Sigmoid colon (tissue), 4 donors: ENCODE results near the gene ATP6AP1.

Source experiments
- POLR2A ChIP-seq, 2 donors: fragments of 450-650 bp; IDR thresholded peaks; one replicate each; pipeline ENCODE4 v1.6.1; 2016; ENCODE audit warnings: antibody characterized with exemption in 2 of 2, mild to moderate bottlenecking in 2 of 2, moderate library complexity in 2 of 2
- POLR2AphosphoS5 ChIP-seq, 4 donors: sonication (generic); formaldehyde crosslinking; IDR thresholded peaks; one replicate each; pipeline ENCODE4 v1.6.1; 2017; ENCODE audit warnings: antibody characterized with exemption in 4 of 4
- TF ChIP-seq, protein P1 (sequence below), 4 experiments: fragments of 450-650 bp in 3 of 4; fragments of 200-600 bp in 1 of 4; IDR thresholded peaks; one replicate each; pipeline ENCODE4 v1.5.1; 2016 to 2019; ENCODE audit warnings: antibody characterized with exemption in 4 of 4, mild to moderate bottlenecking in 3 of 4, moderate library complexity in 2 of 4

DNA sequence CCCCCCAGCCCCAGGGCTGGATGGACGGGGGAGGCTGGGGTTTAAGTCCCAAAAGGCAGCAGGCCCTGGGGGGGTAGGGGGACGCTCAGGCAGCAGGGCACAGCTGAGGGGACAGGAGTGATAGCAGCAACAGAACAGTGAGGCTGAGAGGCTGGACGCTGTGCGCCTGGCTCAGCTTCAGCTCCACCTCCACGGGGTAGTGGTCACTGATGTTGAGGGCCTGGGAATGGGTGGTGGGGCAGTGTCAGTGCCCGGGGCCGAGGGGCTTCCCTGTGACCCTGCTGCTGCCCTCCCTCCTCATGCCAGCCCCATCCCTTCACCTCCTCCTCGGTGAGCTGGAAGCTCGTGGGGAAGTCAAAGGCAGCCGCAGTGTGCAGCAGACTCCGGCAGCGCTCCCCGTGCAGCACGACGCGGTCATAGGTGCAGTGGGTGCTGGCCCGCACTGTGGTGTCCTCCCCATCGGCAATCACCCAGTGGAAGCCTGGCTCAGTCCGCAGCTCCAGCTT is 25.8 kb upstream of the ATP6AP1 start:
- TF ChIP-seq, protein P1, sequence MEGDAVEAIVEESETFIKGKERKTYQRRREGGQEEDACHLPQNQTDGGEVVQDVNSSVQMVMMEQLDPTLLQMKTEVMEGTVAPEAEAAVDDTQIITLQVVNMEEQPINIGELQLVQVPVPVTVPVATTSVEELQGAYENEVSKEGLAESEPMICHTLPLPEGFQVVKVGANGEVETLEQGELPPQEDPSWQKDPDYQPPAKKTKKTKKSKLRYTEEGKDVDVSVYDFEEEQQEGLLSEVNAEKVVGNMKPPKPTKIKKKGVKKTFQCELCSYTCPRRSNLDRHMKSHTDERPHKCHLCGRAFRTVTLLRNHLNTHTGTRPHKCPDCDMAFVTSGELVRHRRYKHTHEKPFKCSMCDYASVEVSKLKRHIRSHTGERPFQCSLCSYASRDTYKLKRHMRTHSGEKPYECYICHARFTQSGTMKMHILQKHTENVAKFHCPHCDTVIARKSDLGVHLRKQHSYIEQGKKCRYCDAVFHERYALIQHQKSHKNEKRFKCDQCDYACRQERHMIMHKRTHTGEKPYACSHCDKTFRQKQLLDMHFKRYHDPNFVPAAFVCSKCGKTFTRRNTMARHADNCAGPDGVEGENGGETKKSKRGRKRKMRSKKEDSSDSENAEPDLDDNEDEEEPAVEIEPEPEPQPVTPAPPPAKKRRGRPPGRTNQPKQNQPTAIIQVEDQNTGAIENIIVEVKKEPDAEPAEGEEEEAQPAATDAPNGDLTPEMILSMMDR (IDR thresholded peaks at IDR 0.05) = no peak
- TF ChIP-seq POLR2A (IDR thresholded peaks at IDR 0.05) = no peak
- no peak for TF ChIP-seq POLR2AphosphoS5 (IDR thresholded peaks at IDR 0.05)
